WI38 (cell line): ENCODE measurements around the gene BRCC3.

Source experiments
- H3K4me3 ChIP-seq: 2 replicates; pipeline ENCODE4 v1.5.1; 2011; ENCODE audit warnings: low read depth, mild to moderate bottlenecking, control low read depth, low read length
- CTCF ChIP-seq: IDR thresholded peaks from 2 replicates; pipeline ENCODE4 v1.5.1; 2012; ENCODE audit warnings: low read depth, mild to moderate bottlenecking, control low read depth, low read length

Gene BRCC3

DNA sequence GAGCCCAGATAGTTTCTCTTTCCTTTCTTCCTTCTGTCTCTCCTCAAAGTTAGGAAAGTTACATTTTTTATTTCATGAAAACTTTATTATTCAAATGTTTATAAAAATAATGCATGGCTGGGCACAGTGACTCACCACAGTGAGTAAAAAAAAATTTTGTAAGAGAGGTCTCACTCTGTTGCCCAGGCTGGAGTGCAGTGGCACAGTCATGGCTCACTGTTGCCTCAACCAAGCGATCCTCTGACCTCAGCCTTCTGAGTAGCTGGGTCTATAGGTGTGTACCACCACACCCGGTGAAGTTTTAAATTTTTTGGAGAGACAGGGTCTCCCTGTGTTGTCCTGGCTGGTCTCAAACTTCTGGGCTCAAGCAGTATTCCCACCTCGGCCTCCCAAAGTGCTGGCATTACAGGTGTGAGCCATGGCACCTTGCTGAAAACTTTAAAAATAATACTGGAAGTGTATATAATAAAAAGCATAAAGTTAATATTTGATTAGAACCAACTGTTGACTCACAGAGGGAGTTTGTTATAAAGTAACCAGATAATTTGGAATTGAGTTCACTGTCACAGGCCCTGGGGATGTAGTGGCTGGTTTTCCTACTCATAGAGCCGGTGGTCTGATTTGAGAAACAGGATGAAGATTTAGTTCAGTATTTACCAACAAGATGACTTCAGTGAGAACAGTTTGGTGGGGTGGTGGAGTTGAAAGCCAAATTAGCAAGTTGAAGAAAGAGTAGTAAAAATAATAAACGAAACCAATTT is 18.4 kb upstream of the BRCC3 start:
- TF ChIP-seq CTCF = no peak
- H3K4me3 ChIP-seq = no peak overlapping the region

DNA sequence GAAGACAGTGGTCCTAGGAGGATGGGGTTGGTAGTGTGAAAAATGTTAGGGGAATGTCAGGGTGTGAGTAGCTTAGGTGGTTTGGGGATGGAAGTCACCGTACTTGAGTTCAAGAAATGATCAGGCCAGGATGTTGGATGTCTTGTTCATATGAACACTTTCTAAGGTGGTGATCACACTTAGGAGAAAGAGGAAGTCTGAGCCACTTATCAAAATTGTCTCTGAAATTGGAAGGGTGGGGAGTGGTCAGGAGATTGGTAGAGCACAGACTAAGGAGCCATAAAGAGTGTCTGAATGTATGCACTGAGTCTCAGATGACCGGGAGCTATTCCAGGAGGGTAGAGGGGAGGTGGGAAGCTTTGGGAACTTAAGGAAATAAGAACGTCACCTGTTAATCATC is 17.7 kb upstream of the BRCC3 start:
- TF ChIP-seq CTCF = no peak
- no peak overlapping the region for H3K4me3 ChIP-seq

DNA sequence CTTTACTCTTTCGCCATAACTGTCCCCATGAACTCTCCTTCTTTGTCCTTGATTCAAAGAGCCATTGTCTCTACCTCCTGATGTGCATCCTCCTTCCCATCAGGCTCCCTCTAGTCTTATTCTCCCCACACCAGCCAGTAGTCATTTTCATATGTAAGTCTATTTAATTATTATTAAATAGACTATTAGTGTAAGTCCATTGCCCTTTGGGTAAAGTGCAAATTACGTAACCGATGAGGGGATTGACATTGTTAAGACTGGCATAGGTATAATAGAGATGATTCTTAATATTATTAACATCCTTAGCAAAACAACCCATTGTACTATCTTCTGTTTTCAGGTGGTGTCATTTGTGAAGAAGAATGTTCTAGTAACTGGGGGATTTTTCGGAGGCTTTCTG is 17.1 kb upstream of the BRCC3 start:
- TF ChIP-seq CTCF = no peak

DNA sequence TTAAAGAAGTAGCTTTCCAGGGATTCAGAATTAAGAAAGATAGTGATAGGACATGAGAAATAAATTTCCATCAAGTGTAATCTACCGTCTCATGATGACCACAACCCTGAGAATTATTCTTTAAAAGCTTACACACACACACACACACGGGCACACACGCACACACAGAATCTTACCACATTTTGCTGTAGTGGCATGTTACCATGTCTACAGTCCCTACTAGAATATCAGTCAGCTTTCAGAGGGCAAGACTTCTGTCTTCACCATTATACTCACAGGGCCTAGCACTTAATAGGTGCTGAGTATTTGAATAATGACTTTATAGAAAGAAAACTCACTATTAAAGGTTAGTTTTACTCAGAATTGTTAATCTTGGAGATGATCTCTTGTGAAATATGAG is 15.8 kb upstream of the BRCC3 start:
- TF ChIP-seq CTCF = no peak
- no peak overlapping the region for H3K4me3 ChIP-seq

More for the DNA sequence above, 17.1 kb upstream of the BRCC3 start:
- no peak overlapping the region for H3K4me3 ChIP-seq

- no peak for TF ChIP-seq CTCF
- H3K4me3 ChIP-seq = no peak overlapping the region
Observed at GRCh38 chrX:155056471-155056870, 14.8 kb upstream of the BRCC3 start.

DNA sequence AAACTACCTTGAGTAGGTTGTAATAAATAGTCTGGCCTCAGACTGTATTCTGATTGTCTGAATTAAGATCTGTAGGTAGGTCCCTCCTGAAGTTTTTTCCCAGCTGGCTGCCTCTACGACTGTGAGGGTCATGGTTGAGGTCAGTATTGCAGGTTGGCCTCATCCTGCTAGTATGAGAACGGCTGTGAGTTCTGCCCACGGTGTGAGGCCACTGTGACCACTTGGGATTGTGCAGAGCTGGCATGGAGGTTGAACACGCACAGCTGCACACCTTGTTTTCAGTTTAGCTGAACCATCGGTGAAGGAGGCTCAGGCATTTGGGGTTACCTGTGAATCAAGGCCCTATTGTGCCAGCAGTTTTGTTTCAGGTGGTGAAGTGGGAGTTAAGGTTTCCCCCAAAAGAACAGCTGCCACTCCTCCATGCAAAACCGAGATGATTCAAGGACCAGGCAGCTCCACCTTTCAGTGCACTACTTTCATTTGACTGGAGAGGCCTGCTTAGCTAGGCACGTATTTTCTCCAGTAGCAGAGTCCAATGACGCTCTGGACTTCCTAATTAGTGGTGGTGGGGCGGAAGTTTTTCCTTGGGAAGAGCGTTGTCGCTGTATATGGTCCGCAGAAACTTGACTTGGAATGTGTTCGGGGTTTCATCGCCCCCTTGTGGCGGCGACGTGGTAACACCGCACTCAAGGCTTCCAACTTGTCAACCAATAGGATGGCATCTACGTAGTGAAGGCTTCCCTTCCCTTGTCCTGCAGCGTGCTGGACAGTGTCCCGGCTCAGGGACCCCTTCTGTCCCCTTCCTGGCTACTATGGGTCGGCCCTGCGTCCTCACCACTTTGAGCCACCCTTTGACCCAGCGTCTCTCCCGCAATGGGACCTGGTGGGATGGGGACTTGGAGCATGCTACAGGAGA is 14.2 kb upstream of the BRCC3 start:
- no peak overlapping the region for H3K4me3 ChIP-seq
- peak; percentile 57 for TF ChIP-seq CTCF

DNA sequence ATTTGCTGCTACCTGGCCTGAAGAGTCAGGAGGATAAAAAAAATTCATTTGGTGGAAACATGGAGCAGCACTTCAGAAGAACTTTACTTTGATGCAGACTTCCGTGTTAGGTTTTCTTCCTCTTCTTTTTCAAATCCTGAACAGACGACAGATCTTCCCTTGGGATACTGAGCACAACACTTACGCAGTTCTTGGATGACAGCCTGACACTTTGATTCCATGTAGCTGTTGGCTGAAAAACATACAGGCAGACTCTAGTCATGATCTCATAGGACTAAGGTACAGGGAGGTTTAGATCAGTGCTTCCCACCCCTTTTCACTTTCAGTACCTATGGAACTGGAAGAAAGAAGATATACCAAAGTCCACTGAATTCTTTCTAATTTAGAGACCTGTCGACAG is 9.5 kb upstream of the BRCC3 start:
- TF ChIP-seq CTCF = no peak
- no peak overlapping the region for H3K4me3 ChIP-seq
